ENCODE results near the gene SETBP1.

The SETBP1 gene

GRCh38 chr18:44851856-44852621, 171.4 kb downstream of the SETBP1 start:
- Histone ChIP-seq H4K8ac (ENCODE audit: low read length) (no peak overlapping the region), H3K27ac (ENCODE audit: low read length, poor library complexity, severe bottlenecking) (no peak overlapping the region), H3K27me3 (ENCODE audit: control insufficient read depth in 1 of 2, insufficient read depth in 1 of 2, low read length in 2 of 2) (no peaks in the 10 kb centered on the region), H3K14ac (ENCODE audit: low read length in 2 of 2) (no peak overlapping the region), H4K91ac (ENCODE audit: low read length) (no peak overlapping the region), H3K79me1 (replicated peaks; ENCODE audit: low read length, poor library complexity, severe bottlenecking) (peaks cover 21% of the 10 kb centered on the region), H3K4ac (ENCODE audit: low read depth in 1 of 2, low read length in 2 of 2) (no peak overlapping the region), H2BK120ac (ENCODE audit: low read depth, low read length) (no peak overlapping the region), H2BK15ac (ENCODE audit: low read depth, poor library complexity, severe bottlenecking) (no peak overlapping the region), H3K4me2 (ENCODE audit: low read length, poor library complexity, severe bottlenecking) (no peak overlapping the region), H3K36me3 (ENCODE audit: control insufficient read depth in 1 of 2, insufficient read depth in 2 of 2, low read depth in 1 of 2, low read length in 2 of 2) (no peaks in the 10 kb centered on the region), H3K18ac (ENCODE audit: low read depth in 1 of 2, low read length in 2 of 2) (peak overlapping the region in 1 of 2 experiments; percentile 35), H3K9ac (ENCODE audit: low read length) (no peak overlapping the region), H2AFZ (ENCODE audit: low read depth, low read length) (no peak overlapping the region), H3K9me3 (ENCODE audit: control insufficient read depth, low read length) (no peaks in the 10 kb centered on the region), H3K4me1 (ENCODE audit: control insufficient read depth, insufficient read depth, low read depth, low read length) (peaks cover 6% of the 10 kb centered on the region), H3K23ac (ENCODE audit: low read length in 2 of 2) (no peak overlapping the region), H3K4me3 (ENCODE audit: insufficient read depth in 1 of 2, low read depth in 1 of 2, low read length in 2 of 2) (no peak overlapping the region), H2BK5ac (ENCODE audit: low read depth, low read length, poor library complexity, severe bottlenecking) (no peak overlapping the region), H2AK5ac (ENCODE audit: low read length, severe bottlenecking) (no peak overlapping the region), H2BK12ac (ENCODE audit: low read length in 2 of 2) (no peak overlapping the region)
- DNase-seq = no peak
- 94% methylated on average over 12 of the region's 13 CpGs for WGBS

GRCh38 chr18:44852818-44853217, 172.1 kb downstream of the SETBP1 start:
- Histone ChIP-seq H4K8ac (ENCODE audit: low read length) (no peak overlapping the region), H3K4me2 (ENCODE audit: low read length, poor library complexity, severe bottlenecking) (no peak overlapping the region), H3K36me3 (ENCODE audit: control insufficient read depth in 1 of 2, insufficient read depth in 2 of 2, low read depth in 1 of 2, low read length in 2 of 2) (no peaks in the 10 kb centered on the region), H2AFZ (ENCODE audit: low read depth, low read length) (no peak overlapping the region), H3K9me3 (ENCODE audit: control insufficient read depth, low read length) (no peaks in the 10 kb centered on the region), H2BK5ac (ENCODE audit: low read depth, low read length, poor library complexity, severe bottlenecking) (no peak overlapping the region), H2BK15ac (ENCODE audit: low read depth, poor library complexity, severe bottlenecking) (no peak overlapping the region), H3K4me1 (ENCODE audit: control insufficient read depth, insufficient read depth, low read depth, low read length) (peaks cover 6% of the 10 kb centered on the region), H3K4me3 (ENCODE audit: insufficient read depth in 1 of 2, low read depth in 1 of 2, low read length in 2 of 2) (no peak overlapping the region), H3K9ac (ENCODE audit: low read length) (no peak overlapping the region), H3K27ac (ENCODE audit: low read length, poor library complexity, severe bottlenecking) (no peak overlapping the region), H3K18ac (ENCODE audit: low read depth in 1 of 2, low read length in 2 of 2) (no peak overlapping the region), H2AK5ac (ENCODE audit: low read length, severe bottlenecking) (no peak overlapping the region), H3K4ac (ENCODE audit: low read depth in 1 of 2, low read length in 2 of 2) (no peak overlapping the region), H3K27me3 (ENCODE audit: control insufficient read depth in 1 of 2, insufficient read depth in 1 of 2, low read length in 2 of 2) (no peaks in the 10 kb centered on the region), H2BK12ac (ENCODE audit: low read length in 2 of 2) (no peak overlapping the region), H4K91ac (ENCODE audit: low read length) (no peak overlapping the region), H3K79me1 (replicated peaks; ENCODE audit: low read length, poor library complexity, severe bottlenecking) (peaks cover 25% of the 10 kb centered on the region), H2BK120ac (ENCODE audit: low read depth, low read length) (no peak overlapping the region), H3K23ac (ENCODE audit: low read length in 2 of 2) (no peak overlapping the region), H3K14ac (ENCODE audit: low read length in 2 of 2) (no peak overlapping the region)
- DNase-seq = peak; percentile 17

- H3K14ac ChIP-seq (ENCODE audit: low read length in 2 of 2) = no peak overlapping the region
- H3K4ac ChIP-seq (ENCODE audit: low read depth in 1 of 2, low read length in 2 of 2) = no peak overlapping the region
- no peak overlapping the region for H3K9ac ChIP-seq (ENCODE audit: low read length)
- H3K27ac ChIP-seq (ENCODE audit: low read length, poor library complexity, severe bottlenecking) = no peak overlapping the region
- H3K23ac ChIP-seq (ENCODE audit: low read length in 2 of 2) = no peak overlapping the region
- H3K4me3 ChIP-seq (ENCODE audit: insufficient read depth in 1 of 2, low read depth in 1 of 2, low read length in 2 of 2) = no peak overlapping the region
- no peak overlapping the region for H2AK5ac ChIP-seq (ENCODE audit: low read length, severe bottlenecking)
- no peaks in the 10 kb centered on the region for H3K9me3 ChIP-seq (ENCODE audit: control insufficient read depth, low read length)
- H2BK120ac ChIP-seq (ENCODE audit: low read depth, low read length) = no peak overlapping the region
- no peak overlapping the region for H3K18ac ChIP-seq (ENCODE audit: low read depth in 1 of 2, low read length in 2 of 2)
- no peak overlapping the region for H2AFZ ChIP-seq (ENCODE audit: low read depth, low read length)
- 75% methylated on average over 1 of the region's 2 CpGs for WGBS
- no peak overlapping the region for H2BK5ac ChIP-seq (ENCODE audit: low read depth, low read length, poor library complexity, severe bottlenecking)
- no peak overlapping the region for H4K91ac ChIP-seq (ENCODE audit: low read length)
- no peak overlapping the region for H2BK15ac ChIP-seq (ENCODE audit: low read depth, poor library complexity, severe bottlenecking)
- peaks cover 29% of the 10 kb centered on the region for H3K79me1 ChIP-seq (replicated peaks; ENCODE audit: low read length, poor library complexity, severe bottlenecking)
- no peaks in the 10 kb centered on the region for H3K36me3 ChIP-seq (ENCODE audit: control insufficient read depth in 1 of 2, insufficient read depth in 2 of 2, low read depth in 1 of 2, low read length in 2 of 2)
- no peak overlapping the region for H4K8ac ChIP-seq (ENCODE audit: low read length)
- peaks cover 6% of the 10 kb centered on the region for H3K4me1 ChIP-seq (ENCODE audit: control insufficient read depth, insufficient read depth, low read depth, low read length)
- no peaks in the 10 kb centered on the region for H3K27me3 ChIP-seq (ENCODE audit: control insufficient read depth in 1 of 2, insufficient read depth in 1 of 2, low read length in 2 of 2)
- no peak overlapping the region for H2BK12ac ChIP-seq (ENCODE audit: low read length in 2 of 2)
- no peak overlapping the region for H3K4me2 ChIP-seq (ENCODE audit: low read length, poor library complexity, severe bottlenecking)
- no peak for DNase-seq
These were observed 172.7 kb downstream of the SETBP1 start for GRCh38 chr18:44853430-44853829.

- Histone ChIP-seq H3K4ac (ENCODE audit: low read depth in 1 of 2, low read length in 2 of 2) (no peak overlapping the region), H2AK5ac (ENCODE audit: low read length, severe bottlenecking) (no peak overlapping the region), H3K9ac (ENCODE audit: low read length) (no peak overlapping the region), H3K27ac (ENCODE audit: low read length, poor library complexity, severe bottlenecking) (no peak overlapping the region), H2BK12ac (ENCODE audit: low read length in 2 of 2) (no peak overlapping the region), H3K23ac (ENCODE audit: low read length in 2 of 2) (no peak overlapping the region), H3K79me1 (replicated peaks; ENCODE audit: low read length, poor library complexity, severe bottlenecking) (peaks cover 36% of the 10 kb centered on the region), H3K4me3 (ENCODE audit: insufficient read depth in 1 of 2, low read depth in 1 of 2, low read length in 2 of 2) (no peak overlapping the region), H3K14ac (ENCODE audit: low read length in 2 of 2) (no peak overlapping the region), H3K27me3 (ENCODE audit: control insufficient read depth in 1 of 2, insufficient read depth in 1 of 2, low read length in 2 of 2) (no peaks in the 10 kb centered on the region), H2BK5ac (ENCODE audit: low read depth, low read length, poor library complexity, severe bottlenecking) (no peak overlapping the region), H3K4me1 (ENCODE audit: control insufficient read depth, insufficient read depth, low read depth, low read length) (peaks cover 4% of the 10 kb centered on the region), H3K4me2 (ENCODE audit: low read length, poor library complexity, severe bottlenecking) (no peak overlapping the region), H2AFZ (ENCODE audit: low read depth, low read length) (no peak overlapping the region), H2BK15ac (ENCODE audit: low read depth, poor library complexity, severe bottlenecking) (no peak overlapping the region), H4K91ac (ENCODE audit: low read length) (no peak overlapping the region), H4K8ac (ENCODE audit: low read length) (no peak overlapping the region), H3K18ac (ENCODE audit: low read depth in 1 of 2, low read length in 2 of 2) (no peak overlapping the region), H3K36me3 (ENCODE audit: control insufficient read depth in 1 of 2, insufficient read depth in 2 of 2, low read depth in 1 of 2, low read length in 2 of 2) (no peaks in the 10 kb centered on the region), H3K9me3 (ENCODE audit: control insufficient read depth, low read length) (no peaks in the 10 kb centered on the region), H2BK120ac (ENCODE audit: low read depth, low read length) (no peak overlapping the region)
- WGBS = 94% methylated on average over 6 of the region's 6 CpGs
- DNase-seq = no peak
These were observed 175.0 kb downstream of the SETBP1 start for GRCh38 chr18:44855681-44856080.
